K562 (cell line): ENCODE data around the gene HNRNPM.

Source experiments
- CHD2 ChIP-seq: IDR thresholded peaks from 2 replicates; pipeline ENCODE4 v1.6.1; 2011; ENCODE audit warnings: low read depth, low read length
- DNMT1 ChIP-seq: fragments of 450-650 bp; IDR thresholded peaks from 2 replicates; pipeline ENCODE4 v1.6.1; 2016; ENCODE audit warnings: antibody characterized with exemption, mild to moderate bottlenecking
- EP300 ChIP-seq: IDR thresholded peaks from 2 replicates; pipeline ENCODE4 v1.6.1; 2012; ENCODE audit warnings: low read length, improper control_type of control experiment
- JUN ChIP-seq, 2 experiments: sonication (generic) in 1 of 2; formaldehyde crosslinking in 1 of 2; IDR thresholded peaks; 2 replicates each; pipeline versions ENCODE4 v1.6.1 to v1.8.0; 2012 to 2022; ENCODE audit warnings: borderline replicate concordance in 2 of 2, mild to moderate bottlenecking in 2 of 2, improper control_type of control experiment in 1 of 2, low read depth in 1 of 2, low read length in 1 of 2, missing genetic modification reagents in 1 of 2
- MYBL2 ChIP-seq, 2 experiments: fragments of 450-650 bp in 1 of 2; sonication (generic) in 1 of 2; formaldehyde crosslinking in 1 of 2; IDR thresholded peaks; 2 replicates each; pipeline versions ENCODE4 v1.6.1 to v1.8.1; 2017 to 2022; ENCODE audit warnings: borderline replicate concordance in 1 of 2, inconsistent platforms in 1 of 2, low read depth in 1 of 2, mild to moderate bottlenecking in 1 of 2, missing genetic modification reagents in 1 of 2, moderate library complexity in 1 of 2
- POLR3A ChIP-seq: IDR thresholded peaks from 2 replicates; pipeline ENCODE4 v1.6.1; 2011; ENCODE audit warnings: borderline replicate concordance, mild to moderate bottlenecking, moderate library complexity; ENCODE audit not compliant: insufficient read length, insufficient read depth; ENCODE audit errors: extremely low read depth
- RAD21 ChIP-seq, 2 experiments: fragments of 250-450 bp in 1 of 2; fragments of 450-650 bp in 1 of 2; sonication (Bioruptor Pico) in 1 of 2; formaldehyde crosslinking in 1 of 2; IDR thresholded peaks in 1 of 2; conservative IDR thresholded peaks in 1 of 2; 2 replicates each; pipeline versions ENCODE4 v1.4.0 to v1.8.0; 2020 to 2022; ENCODE audit warnings: mild to moderate bottlenecking in 2 of 2, moderate library complexity in 1 of 2
- RB1 ChIP-seq: fragments of 450-650 bp; IDR thresholded peaks from 2 replicates; pipeline ENCODE4 v1.6.1; 2017; ENCODE audit warnings: low read depth, mild to moderate bottlenecking
- SMARCA5 ChIP-seq: fragments of 450-650 bp; IDR thresholded peaks from 2 replicates; pipeline ENCODE4 v1.6.1; 2016
- ZBTB8A ChIP-seq: fragments of 450-650 bp; IDR thresholded peaks from 2 replicates; pipeline ENCODE4 v1.6.1; 2018; ENCODE audit warnings: mild to moderate bottlenecking, moderate library complexity; ENCODE audit not compliant: partially characterized antibody
- TF ChIP-seq, protein P1 (sequence below): fragments of 250-450 bp; sonication (Bioruptor Pico); IDR thresholded peaks from 2 replicates; pipeline ENCODE4 v1.4.0; 2020; ENCODE audit warnings: mild to moderate bottlenecking
- TF ChIP-seq, protein P2 (sequence below): IDR thresholded peaks from 3 replicates; pipeline ENCODE4 v1.6.1; 2011; ENCODE audit warnings: borderline replicate concordance, mild to moderate bottlenecking; ENCODE audit not compliant: insufficient read length, insufficient read depth
- TF ChIP-seq, protein P3 (sequence below), 3 experiments: IDR thresholded peaks in 2 of 3; conservative IDR thresholded peaks in 1 of 3; 2 replicates each; pipeline ENCODE4 v1.5.1; 2011 to 2012; ENCODE audit warnings: low read length in 3 of 3, mild to moderate bottlenecking in 3 of 3, control low read depth in 2 of 3, improper control_type of control experiment in 1 of 3, inconsistent platforms in 1 of 3, low read depth in 1 of 3, mixed read lengths in 1 of 3, moderate library complexity in 1 of 3; ENCODE audit not compliant: insufficient read depth in 2 of 3
- TF ChIP-seq, protein P4 (sequence below), 3 experiments: fragments of 200-800 bp in 1 of 3; sonication (Bioruptor generic) in 1 of 3; sonication (generic) in 1 of 3; formaldehyde crosslinking in 1 of 3; IDR thresholded peaks; 2 replicates each; pipeline versions ENCODE4 v1.6.1 to v1.8.0; 2016 to 2022; ENCODE audit warnings: mild to moderate bottlenecking in 2 of 3, missing compliant biosample characterization in 2 of 3, missing genetic modification characterization in 2 of 3, missing genetic modification reagents in 1 of 3

DNA sequence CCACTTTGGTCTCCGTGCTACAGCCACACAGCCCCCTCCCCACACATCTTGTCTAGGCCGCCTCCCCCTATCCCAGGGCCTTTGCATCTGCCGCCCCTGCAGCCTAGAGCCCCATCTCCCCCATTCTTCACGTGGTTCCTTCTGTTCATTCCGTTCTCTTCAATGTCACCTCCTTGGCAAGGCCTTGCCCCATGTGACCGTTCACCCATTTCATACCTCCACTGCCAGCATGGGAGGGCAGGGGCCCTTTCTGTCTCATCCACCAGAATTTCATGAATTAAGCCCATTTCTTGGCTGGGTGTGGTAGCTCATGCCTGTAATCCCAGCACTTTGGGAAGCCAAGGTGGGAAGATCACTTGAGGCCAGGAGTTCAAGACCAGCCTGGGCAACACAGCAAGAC is 15.7 kb upstream of the HNRNPM start:
- TF ChIP-seq DNMT1, result no peak
- TF ChIP-seq, protein P1, sequence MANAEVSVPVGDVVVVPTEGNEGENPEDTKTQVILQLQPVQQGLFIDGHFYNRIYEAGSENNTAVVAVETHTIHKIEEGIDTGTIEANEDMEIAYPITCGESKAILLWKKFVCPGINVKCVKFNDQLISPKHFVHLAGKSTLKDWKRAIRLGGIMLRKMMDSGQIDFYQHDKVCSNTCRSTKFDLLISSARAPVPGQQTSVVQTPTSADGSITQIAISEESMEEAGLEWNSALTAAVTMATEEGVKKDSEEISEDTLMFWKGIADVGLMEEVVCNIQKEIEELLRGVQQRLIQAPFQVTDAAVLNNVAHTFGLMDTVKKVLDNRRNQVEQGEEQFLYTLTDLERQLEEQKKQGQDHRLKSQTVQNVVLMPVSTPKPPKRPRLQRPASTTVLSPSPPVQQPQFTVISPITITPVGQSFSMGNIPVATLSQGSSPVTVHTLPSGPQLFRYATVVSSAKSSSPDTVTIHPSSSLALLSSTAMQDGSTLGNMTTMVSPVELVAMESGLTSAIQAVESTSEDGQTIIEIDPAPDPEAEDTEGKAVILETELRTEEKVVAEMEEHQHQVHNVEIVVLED (CRISPR knock-in tag), result no peak
- no peak for TF ChIP-seq CHD2
- no peak for TF ChIP-seq RAD21 (CRISPR knock-in tag; conservative IDR thresholded peaks at IDR 0.05 in 1 of 2, IDR thresholded peaks at IDR 0.05 in 1 of 2)
- TF ChIP-seq POLR3A, result no peak
- TF ChIP-seq, protein P2, sequence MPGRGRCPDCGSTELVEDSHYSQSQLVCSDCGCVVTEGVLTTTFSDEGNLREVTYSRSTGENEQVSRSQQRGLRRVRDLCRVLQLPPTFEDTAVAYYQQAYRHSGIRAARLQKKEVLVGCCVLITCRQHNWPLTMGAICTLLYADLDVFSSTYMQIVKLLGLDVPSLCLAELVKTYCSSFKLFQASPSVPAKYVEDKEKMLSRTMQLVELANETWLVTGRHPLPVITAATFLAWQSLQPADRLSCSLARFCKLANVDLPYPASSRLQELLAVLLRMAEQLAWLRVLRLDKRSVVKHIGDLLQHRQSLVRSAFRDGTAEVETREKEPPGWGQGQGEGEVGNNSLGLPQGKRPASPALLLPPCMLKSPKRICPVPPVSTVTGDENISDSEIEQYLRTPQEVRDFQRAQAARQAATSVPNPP, result no peak
- no peak for TF ChIP-seq ZBTB8A
- TF ChIP-seq JUN (IDR thresholded peaks at IDR 0.05; ENCODE audit: borderline replicate concordance, low read depth, low read length), result no peak
- TF ChIP-seq JUN (CRISPR knock-in tag; IDR thresholded peaks at IDR 0.05; ENCODE audit: borderline replicate concordance), result no peak
- no peak for TF ChIP-seq EP300
- no peak for TF ChIP-seq MYBL2 (IDR thresholded peaks at IDR 0.05; ENCODE audit: low read depth)
- no peak for TF ChIP-seq MYBL2 (CRISPR knock-in tag; IDR thresholded peaks at IDR 0.05; ENCODE audit: borderline replicate concordance)
- TF ChIP-seq, protein P3, sequence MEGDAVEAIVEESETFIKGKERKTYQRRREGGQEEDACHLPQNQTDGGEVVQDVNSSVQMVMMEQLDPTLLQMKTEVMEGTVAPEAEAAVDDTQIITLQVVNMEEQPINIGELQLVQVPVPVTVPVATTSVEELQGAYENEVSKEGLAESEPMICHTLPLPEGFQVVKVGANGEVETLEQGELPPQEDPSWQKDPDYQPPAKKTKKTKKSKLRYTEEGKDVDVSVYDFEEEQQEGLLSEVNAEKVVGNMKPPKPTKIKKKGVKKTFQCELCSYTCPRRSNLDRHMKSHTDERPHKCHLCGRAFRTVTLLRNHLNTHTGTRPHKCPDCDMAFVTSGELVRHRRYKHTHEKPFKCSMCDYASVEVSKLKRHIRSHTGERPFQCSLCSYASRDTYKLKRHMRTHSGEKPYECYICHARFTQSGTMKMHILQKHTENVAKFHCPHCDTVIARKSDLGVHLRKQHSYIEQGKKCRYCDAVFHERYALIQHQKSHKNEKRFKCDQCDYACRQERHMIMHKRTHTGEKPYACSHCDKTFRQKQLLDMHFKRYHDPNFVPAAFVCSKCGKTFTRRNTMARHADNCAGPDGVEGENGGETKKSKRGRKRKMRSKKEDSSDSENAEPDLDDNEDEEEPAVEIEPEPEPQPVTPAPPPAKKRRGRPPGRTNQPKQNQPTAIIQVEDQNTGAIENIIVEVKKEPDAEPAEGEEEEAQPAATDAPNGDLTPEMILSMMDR (IDR thresholded peaks at IDR 0.05 in 2 of 3, conservative IDR thresholded peaks at IDR 0.05 in 1 of 3; ENCODE audit: insufficient read depth in 2 of 3, low read depth in 1 of 3, low read length in 3 of 3), result no peak
- no peak for TF ChIP-seq SMARCA5
- TF ChIP-seq, protein P4, sequence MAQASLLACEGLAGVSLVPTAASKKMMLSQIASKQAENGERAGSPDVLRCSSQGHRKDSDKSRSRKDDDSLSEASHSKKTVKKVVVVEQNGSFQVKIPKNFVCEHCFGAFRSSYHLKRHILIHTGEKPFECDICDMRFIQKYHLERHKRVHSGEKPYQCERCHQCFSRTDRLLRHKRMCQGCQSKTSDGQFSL (CRISPR knock-in tag; IDR thresholded peaks at IDR 0.05), result no peak
- TF ChIP-seq, protein P4 (tag; IDR thresholded peaks at IDR 0.05), result no peak
- no peak for TF ChIP-seq RB1
